Cardiac muscle cell (in vitro differentiated cells and primary cell): ENCODE measurements around the gene RYR3. TPM values are rescaled to one million over a fixed set of nuclear protein-coding genes. Genes with fewer than 3 reads are reported as not detected.

Experiments used
- DNase-seq, 2 donors: peaks; one replicate each; pipeline versions ENCODE4 v3.0.0 to v3.0.0-alpha.2; 2010 to 2017; ENCODE audit warnings: low read depth in 1 of 2, low spot score in 1 of 2
- H3K27ac ChIP-seq: fragments of 200-600 bp; sonication (generic); 2 replicates; pipeline ENCODE4 v1.5.1; 2016
- H3K27me3 ChIP-seq: fragments of 200-600 bp; sonication (generic); 2 replicates; pipeline ENCODE4 v1.6.0; 2016; ENCODE audit warnings: control low read depth
- H3K36me3 ChIP-seq: fragments of 200-600 bp; sonication (generic); 2 replicates; pipeline ENCODE4 v1.5.1; 2016; ENCODE audit warnings: control low read depth
- H3K4me1 ChIP-seq: fragments of 200-600 bp; sonication (generic); 2 replicates; pipeline ENCODE4 v1.8.1; 2017; ENCODE audit warnings: low read depth, mild to moderate bottlenecking, mixed run types
- H3K4me3 ChIP-seq: fragments of 200-600 bp; sonication (generic); 2 replicates; pipeline ENCODE4 v1.5.1; 2016; ENCODE audit warnings: mild to moderate bottlenecking
- H3K9me3 ChIP-seq: fragments of 200-600 bp; sonication (generic); 2 replicates; pipeline ENCODE4 v1.5.1; 2017; ENCODE audit warnings: low read depth, mild to moderate bottlenecking, control low read depth
- CTCF ChIP-seq: IDR thresholded peaks from 2 replicates; pipeline ENCODE4 v1.5.1; 2012; ENCODE audit warnings: low read depth, mild to moderate bottlenecking, low read length
- polyA plus RNA-seq: library from polyadenylated mRNA; unstranded; fragments of >200 nt; fragmentation: Nextera tagmentation; extraction: Ambion mirVana; gene quantifications from 2 replicates; pipeline ENCODE4 v1.2.1, GENCODE V29; 2016
- total RNA-seq: library from RNA; depleted of rRNA; stranded (reverse); fragments of >200 nt; gene quantifications from 2 replicates; pipeline ENCODE4 v1.2.3, GENCODE V29; 2016

Gene RYR3
- total and polyA plus RNA-seq, 2 experiments from 2014 or later = 0.39 to 0.54 TPM

GRCh38 chr15:33296050-33296449 lies 14.7 kb upstream of the RYR3 start:
- Histone ChIP-seq H3K27me3 (no peaks in the 10 kb centered on the region), H3K36me3 (no peaks in the 10 kb centered on the region), H3K27ac (no peak overlapping the region), H3K9me3 (no peaks in the 10 kb centered on the region), H3K4me3 (no peak overlapping the region), H3K4me1 (no peaks in the 10 kb centered on the region)
- no peak for TF ChIP-seq CTCF
- DNase-seq = no peak

- no peak overlapping the region for H3K4me3 ChIP-seq
- TF ChIP-seq CTCF = no peak
- no peaks in the 10 kb centered on the region for H3K27me3 ChIP-seq
- no peak for DNase-seq
- no peak overlapping the region for H3K27ac ChIP-seq
- H3K9me3 ChIP-seq = no peaks in the 10 kb centered on the region
- H3K36me3 ChIP-seq = no peaks in the 10 kb centered on the region
- H3K4me1 ChIP-seq = no peaks in the 10 kb centered on the region
Measured at GRCh38 chr15:33296856-33297255, 13.9 kb upstream of the RYR3 start.

GRCh38 chr15:33298631-33299030 lies 12.1 kb upstream of the RYR3 start:
- Histone ChIP-seq H3K27ac (no peak overlapping the region), H3K36me3 (no peaks in the 10 kb centered on the region), H3K9me3 (no peaks in the 10 kb centered on the region), H3K27me3 (no peaks in the 10 kb centered on the region), H3K4me1 (no peaks in the 10 kb centered on the region), H3K4me3 (no peak overlapping the region)
- no peak for TF ChIP-seq CTCF
- DNase-seq = no peak

GRCh38 chr15:33304924-33305323 lies 5.8 kb upstream of the RYR3 start:
- Histone ChIP-seq H3K27ac (no peak overlapping the region), H3K9me3 (no peaks in the 10 kb centered on the region), H3K27me3 (peaks cover 18% of the 10 kb centered on the region), H3K4me3 (no peak overlapping the region), H3K36me3 (no peaks in the 10 kb centered on the region), H3K4me1 (no peaks in the 10 kb centered on the region)
- DNase-seq = no peak
- no peak for TF ChIP-seq CTCF

GRCh38 chr15:33309602-33310276 lies 1.0 kb upstream of the RYR3 start:
- no peak overlapping the region for H3K27ac ChIP-seq
- H3K27me3 ChIP-seq = peaks cover 57% of the 10 kb centered on the region
- peak; percentile 4 to 63 for DNase-seq
- H3K4me1 ChIP-seq = no peaks in the 10 kb centered on the region
- no peaks in the 10 kb centered on the region for H3K9me3 ChIP-seq
- TF ChIP-seq CTCF = peak; percentile 21
- no peaks in the 10 kb centered on the region for H3K36me3 ChIP-seq
- no peak overlapping the region for H3K4me3 ChIP-seq
